ENCODE data around the gene ITPK1.
A peak's percentile ranks its signal among the peaks of the same experiment; 100 is the strongest.

The ITPK1 gene

GRCh38 chr14:93026339-93026738 lies 89.4 kb downstream of the ITPK1 start:
- in situ Hi-C loops (cut with HindIII; ENCODE audit: low pct_ligation_motif_present, low pct_unique_long_range_greater_than_20kb, low sequenced_read_pairs), result no loop called here
- no peak for DNase-seq

- DNase-seq, result no peak
- in situ Hi-C loops (cut with HindIII; ENCODE audit: low pct_ligation_motif_present, low pct_unique_long_range_greater_than_20kb, low sequenced_read_pairs), result no loop called here
Measured at GRCh38 chr14:93025055-93025454, 90.7 kb downstream of the ITPK1 start.

GRCh38 chr14:93024493-93024892 lies 91.2 kb downstream of the ITPK1 start:
- DNase-seq, result no peak
- in situ Hi-C loops (cut with HindIII; ENCODE audit: low pct_ligation_motif_present, low pct_unique_long_range_greater_than_20kb, low sequenced_read_pairs), result no loop called here

- in situ Hi-C loops (cut with HindIII; ENCODE audit: low pct_ligation_motif_present, low pct_unique_long_range_greater_than_20kb, low sequenced_read_pairs), result no loop called here
- DNase-seq, result no peak
Measured at GRCh38 chr14:93023802-93024434, 91.8 kb downstream of the ITPK1 start.

- in situ Hi-C loops (cut with HindIII; ENCODE audit: low pct_ligation_motif_present, low pct_unique_long_range_greater_than_20kb, low sequenced_read_pairs), result no loop called here
- peak; percentile 16 for DNase-seq
Measured at GRCh38 chr14:93023039-93023438, 92.7 kb downstream of the ITPK1 start.

- DNase-seq, result no peak
- in situ Hi-C loops (cut with HindIII; ENCODE audit: low pct_ligation_motif_present, low pct_unique_long_range_greater_than_20kb, low sequenced_read_pairs), result no loop called here
Measured at GRCh38 chr14:93019970-93020369, 95.8 kb downstream of the ITPK1 start.

- DNase-seq, result no peak
- in situ Hi-C loops (cut with HindIII; ENCODE audit: low pct_ligation_motif_present, low pct_unique_long_range_greater_than_20kb, low sequenced_read_pairs), result no loop called here
Measured at GRCh38 chr14:93019367-93019843, 96.3 kb downstream of the ITPK1 start.

- no peak for DNase-seq
Measured at GRCh38 chr14:93018366-93018765, 97.4 kb downstream of the ITPK1 start.

GRCh38 chr14:93017898-93018297 lies 97.8 kb downstream of the ITPK1 start:
- DNase-seq, result no peak
- in situ Hi-C loops (cut with HindIII; ENCODE audit: low pct_ligation_motif_present, low pct_unique_long_range_greater_than_20kb, low sequenced_read_pairs), result no loop called here

More at GRCh38 chr14:93018366-93018765, 97.4 kb downstream of the ITPK1 start:
- in situ Hi-C loops (cut with HindIII; ENCODE audit: low pct_ligation_motif_present, low pct_unique_long_range_greater_than_20kb, low sequenced_read_pairs), result no loop called here

GRCh38 chr14:93017301-93017797 lies 98.4 kb downstream of the ITPK1 start:
- DNase-seq, result no peak
- in situ Hi-C loops (cut with HindIII; ENCODE audit: low pct_ligation_motif_present, low pct_unique_long_range_greater_than_20kb, low sequenced_read_pairs), result no loop called here

- in situ Hi-C loops (cut with HindIII; ENCODE audit: low pct_ligation_motif_present, low pct_unique_long_range_greater_than_20kb, low sequenced_read_pairs), result no loop called here
- DNase-seq, result no peak
Measured at GRCh38 chr14:93016275-93016845, 99.4 kb downstream of the ITPK1 start.

GRCh38 chr14:93015505-93015904 lies 100.2 kb downstream of the ITPK1 start:
- in situ Hi-C loops (cut with HindIII; ENCODE audit: low pct_ligation_motif_present, low pct_unique_long_range_greater_than_20kb, low sequenced_read_pairs), result no loop called here
- no peak for DNase-seq

GRCh38 chr14:93015064-93015463 lies 100.7 kb downstream of the ITPK1 start:
- no peak for DNase-seq
- in situ Hi-C loops (cut with HindIII; ENCODE audit: low pct_ligation_motif_present, low pct_unique_long_range_greater_than_20kb, low sequenced_read_pairs), result no loop called here

GRCh38 chr14:93014058-93015023 lies 101.4 kb downstream of the ITPK1 start:
- in situ Hi-C loops (cut with HindIII; ENCODE audit: low pct_ligation_motif_present, low pct_unique_long_range_greater_than_20kb, low sequenced_read_pairs), result no loop called here
- DNase-seq, result no peak

- DNase-seq, result no peak
- in situ Hi-C loops (cut with HindIII; ENCODE audit: low pct_ligation_motif_present, low pct_unique_long_range_greater_than_20kb, low sequenced_read_pairs), result no loop called here
Measured at GRCh38 chr14:93012951-93013719, 102.6 kb downstream of the ITPK1 start.

GRCh38 chr14:93012506-93012905 lies 103.2 kb downstream of the ITPK1 start:
- in situ Hi-C loops (cut with HindIII; ENCODE audit: low pct_ligation_motif_present, low pct_unique_long_range_greater_than_20kb, low sequenced_read_pairs), result no loop called here

GRCh38 chr14:93011650-93012325 lies 103.9 kb downstream of the ITPK1 start:
- in situ Hi-C loops (cut with HindIII; ENCODE audit: low pct_ligation_motif_present, low pct_unique_long_range_greater_than_20kb, low sequenced_read_pairs), result no loop called here
- no peak for DNase-seq

More at GRCh38 chr14:93012506-93012905, 103.2 kb downstream of the ITPK1 start:
- no peak for DNase-seq

- in situ Hi-C loops (cut with HindIII; ENCODE audit: low pct_ligation_motif_present, low pct_unique_long_range_greater_than_20kb, low sequenced_read_pairs), result no loop called here
- no peak for DNase-seq
Measured at GRCh38 chr14:93011141-93011529, 104.6 kb downstream of the ITPK1 start.

All from ACHN (cell line).